Activated CD8-positive, alpha-beta memory T cell treated with anti-CD3 and anti-CD28 coated beads, Interleukin-2, amount 50 U/mL, for 1 hour (primary cell): ENCODE data around the gene ARHGAP25.

Experiments used
- DNase-seq: peaks from one replicate; pipeline ENCODE4 v3.0.0-alpha.2; 2020; ENCODE audit errors: extremely low read depth

ARHGAP25 gene, protein sequence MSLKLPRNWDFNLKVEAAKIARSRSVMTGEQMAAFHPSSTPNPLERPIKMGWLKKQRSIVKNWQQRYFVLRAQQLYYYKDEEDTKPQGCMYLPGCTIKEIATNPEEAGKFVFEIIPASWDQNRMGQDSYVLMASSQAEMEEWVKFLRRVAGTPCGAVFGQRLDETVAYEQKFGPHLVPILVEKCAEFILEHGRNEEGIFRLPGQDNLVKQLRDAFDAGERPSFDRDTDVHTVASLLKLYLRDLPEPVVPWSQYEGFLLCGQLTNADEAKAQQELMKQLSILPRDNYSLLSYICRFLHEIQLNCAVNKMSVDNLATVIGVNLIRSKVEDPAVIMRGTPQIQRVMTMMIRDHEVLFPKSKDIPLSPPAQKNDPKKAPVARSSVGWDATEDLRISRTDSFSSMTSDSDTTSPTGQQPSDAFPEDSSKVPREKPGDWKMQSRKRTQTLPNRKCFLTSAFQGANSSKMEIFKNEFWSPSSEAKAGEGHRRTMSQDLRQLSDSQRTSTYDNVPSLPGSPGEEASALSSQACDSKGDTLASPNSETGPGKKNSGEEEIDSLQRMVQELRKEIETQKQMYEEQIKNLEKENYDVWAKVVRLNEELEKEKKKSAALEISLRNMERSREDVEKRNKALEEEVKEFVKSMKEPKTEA

DNA sequence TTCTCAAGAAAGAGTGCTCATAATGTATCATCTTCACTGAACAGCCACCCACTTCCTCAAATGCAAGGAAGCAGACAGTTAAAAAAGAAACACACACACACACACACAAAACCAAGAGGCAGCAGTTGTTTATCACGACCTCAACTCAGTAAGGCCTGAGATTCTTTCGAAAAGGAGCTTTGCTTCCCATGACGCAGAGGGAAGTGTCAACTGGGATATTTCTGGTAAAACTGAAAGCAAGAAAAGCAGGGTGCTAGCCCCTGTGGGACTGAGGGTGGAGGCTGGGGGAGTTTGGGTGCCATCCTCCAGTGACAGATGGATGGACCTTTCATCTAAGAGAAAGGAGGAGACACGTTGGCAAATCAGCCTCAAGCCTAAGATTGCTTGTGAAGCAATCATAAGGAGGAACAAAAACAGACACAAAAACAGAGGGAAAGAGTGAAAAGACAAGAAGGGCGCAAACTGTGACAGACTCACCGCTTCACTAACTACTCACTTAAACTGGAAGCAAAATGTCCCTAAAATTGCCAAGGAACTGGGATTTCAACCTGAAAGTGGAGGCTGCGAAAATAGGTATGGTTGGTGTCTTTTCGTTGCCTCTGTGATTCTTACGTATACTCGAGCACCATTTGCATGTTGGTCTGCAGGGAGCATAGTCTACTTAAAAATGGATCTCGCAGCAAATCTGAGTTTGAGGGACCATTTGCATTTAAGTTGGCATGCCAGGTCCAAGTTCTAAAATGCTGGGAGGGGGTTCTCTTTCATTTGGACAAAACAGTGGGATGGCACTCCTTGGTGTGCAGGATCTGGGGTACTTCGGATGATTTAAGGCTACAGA, at the start of gene ARHGAP25:
Gene ARHGAP25, plus strand, starts transcription at position 124 of the 838 bp plus-strand sequence. Its CDS starts 389 bp downstream, at position 513.
- no peak for DNase-seq

DNA sequence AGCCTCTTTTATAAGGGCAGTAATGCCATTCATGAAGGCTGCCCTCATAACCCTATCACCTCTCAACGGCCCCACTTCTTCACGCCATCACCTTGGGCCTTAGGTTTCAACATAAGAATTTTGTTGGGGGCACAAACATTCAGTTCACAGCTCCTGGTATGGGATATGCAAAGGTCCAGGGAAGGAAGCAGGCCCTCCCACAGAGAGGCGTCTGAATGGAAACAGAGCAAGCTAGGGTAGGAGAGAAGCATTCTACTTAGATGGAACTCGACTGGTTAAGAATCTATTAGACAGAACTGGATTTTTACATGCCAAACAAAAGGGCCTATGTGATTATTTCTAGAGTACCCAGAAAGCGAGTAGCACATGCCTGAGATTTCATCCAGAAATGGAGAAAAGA, 48.4 kb upstream of the ARHGAP25 start:
- no peak for DNase-seq

DNA sequence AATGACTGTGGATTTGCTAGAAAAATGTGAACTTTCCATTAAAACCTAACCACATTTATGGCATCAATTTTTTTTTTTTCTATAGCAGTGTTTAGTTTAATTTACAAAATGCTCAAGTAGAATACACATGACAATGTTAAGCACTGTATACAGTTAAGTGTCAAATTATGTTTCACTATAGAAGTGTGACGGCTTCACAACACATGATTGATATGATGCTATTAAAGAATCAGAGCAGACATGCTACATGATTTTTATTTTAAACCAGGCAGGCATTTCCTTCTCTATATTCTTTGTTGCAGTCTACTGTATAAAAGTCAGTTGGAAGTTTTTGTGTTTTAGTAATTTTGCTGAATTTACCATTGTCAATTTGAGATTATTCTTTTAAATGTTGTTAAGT, 47.6 kb upstream of the ARHGAP25 start:
- no peak for DNase-seq

DNA sequence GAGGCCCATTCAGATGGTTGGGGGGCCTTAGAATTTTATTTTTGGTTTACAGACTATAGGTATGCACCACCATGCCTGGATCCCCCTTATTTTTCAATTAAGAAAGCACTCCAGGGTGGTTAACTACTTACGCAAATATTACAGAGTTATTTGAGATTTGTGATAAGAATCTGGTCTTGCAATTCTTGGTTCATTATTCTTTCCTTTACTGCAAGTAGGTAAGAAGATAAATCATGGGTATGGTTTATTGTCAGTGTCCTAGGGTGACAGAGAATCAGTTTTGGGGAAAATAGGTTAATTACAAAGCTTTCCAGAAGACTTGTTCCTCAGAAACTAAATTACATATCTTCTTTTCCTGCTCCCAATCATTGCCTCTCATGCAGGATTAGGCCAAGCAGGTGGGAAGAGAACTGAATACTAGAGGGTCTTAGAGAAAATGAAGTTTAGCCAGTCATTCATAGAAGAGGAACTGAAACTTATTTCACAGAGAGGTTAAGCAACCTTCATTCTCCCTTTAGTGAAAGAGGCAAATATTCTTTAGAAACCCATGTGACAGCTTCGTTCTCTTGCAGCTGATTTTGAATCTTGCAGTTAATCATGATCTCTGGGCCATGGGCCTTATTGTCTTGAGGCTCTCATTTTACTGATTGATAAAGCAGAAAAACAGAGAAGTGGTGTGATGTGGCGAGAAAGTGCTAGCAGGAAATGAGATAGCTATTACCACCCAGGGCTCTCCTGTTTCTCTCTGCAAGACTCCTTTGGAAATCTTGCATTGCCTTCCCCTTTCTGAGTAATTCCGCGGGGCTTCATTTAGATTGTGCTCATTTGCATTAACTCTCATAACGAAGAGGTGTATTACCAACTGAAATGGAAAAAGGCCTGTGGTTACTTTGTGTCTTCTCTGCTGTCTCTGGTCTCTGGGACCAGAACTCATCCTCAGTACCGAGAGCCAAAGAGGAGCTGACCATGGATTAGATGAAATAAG, 44.8 kb upstream of the ARHGAP25 start:
- no peak for DNase-seq

DNA sequence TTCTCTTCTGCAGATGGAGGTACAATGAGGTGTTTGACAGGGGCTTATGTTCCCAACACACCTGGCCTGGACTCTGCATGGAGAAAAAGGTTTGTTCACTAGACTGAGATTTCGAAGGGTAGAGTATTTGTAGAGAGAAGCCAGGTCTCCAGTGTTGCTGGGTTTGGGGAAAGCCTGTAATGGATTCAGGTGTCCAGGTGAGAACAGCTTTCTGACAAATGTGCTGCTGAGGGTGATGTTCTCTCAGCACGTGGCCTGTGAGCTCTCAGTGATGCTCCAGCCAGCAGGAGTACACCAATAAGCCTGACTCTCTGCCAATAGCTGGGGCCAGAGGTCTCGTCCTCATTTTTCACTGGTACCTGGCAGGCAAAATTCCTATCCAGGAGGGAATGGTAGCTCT, 43.8 kb upstream of the ARHGAP25 start:
- no peak for DNase-seq

DNA sequence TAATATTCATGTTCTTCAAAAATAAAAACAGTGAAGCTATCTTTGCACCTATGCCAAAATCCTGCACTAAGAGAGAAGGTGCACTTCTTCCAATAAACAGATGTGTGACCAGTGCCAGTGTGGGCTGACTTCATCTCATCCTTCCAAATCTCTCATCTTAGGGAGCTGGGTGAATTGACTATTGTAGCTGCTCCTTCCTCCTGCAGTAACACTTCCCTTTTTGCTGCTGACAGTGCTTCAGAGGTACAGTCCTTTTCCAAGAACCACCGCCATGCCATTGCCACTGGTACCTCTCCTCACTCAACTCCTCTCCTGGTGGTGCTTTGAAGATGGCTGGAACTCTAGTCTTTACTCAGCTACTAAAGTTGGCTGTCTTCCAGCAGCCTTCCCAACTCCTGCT, 42.1 kb upstream of the ARHGAP25 start:
- no peak for DNase-seq

DNA sequence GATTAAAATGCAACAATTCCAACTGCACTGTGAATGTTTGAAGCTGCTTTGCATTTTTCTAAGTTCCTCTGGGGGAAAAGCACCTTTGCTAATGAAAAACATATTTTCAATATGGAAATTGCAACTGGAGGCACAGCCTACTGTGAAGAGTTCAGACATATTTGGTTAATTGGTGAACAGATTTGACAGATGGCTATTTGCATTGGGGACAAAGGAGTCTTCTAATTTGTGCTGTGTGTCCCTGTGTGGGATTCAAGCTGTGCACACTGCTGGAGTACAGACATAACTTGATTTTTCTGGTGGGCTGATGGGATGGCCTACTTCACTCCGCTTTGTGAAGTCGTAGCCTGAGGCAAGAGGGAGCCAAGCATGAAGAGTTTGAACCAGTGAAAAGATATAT, 40.7 kb upstream of the ARHGAP25 start:
- no peak for DNase-seq

DNA sequence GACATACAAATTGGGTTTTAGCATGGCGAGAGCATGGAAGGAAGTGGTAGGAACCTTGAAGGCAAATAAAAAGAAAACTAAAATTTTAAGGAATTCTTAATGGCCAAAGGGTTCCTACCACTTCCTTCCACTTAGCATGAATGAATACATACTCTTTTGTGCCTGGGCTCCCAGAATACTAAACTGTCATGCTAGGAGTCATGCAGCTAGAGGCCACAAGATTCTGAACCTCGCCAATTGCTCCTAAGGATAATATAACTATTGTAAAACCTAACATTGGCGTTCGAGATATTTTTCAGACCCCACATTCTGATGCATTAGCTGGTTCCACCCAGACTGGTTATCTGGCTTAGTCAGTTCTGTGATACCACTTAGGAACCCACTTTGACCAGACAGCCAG, 38.6 kb upstream of the ARHGAP25 start:
- no peak for DNase-seq

DNA sequence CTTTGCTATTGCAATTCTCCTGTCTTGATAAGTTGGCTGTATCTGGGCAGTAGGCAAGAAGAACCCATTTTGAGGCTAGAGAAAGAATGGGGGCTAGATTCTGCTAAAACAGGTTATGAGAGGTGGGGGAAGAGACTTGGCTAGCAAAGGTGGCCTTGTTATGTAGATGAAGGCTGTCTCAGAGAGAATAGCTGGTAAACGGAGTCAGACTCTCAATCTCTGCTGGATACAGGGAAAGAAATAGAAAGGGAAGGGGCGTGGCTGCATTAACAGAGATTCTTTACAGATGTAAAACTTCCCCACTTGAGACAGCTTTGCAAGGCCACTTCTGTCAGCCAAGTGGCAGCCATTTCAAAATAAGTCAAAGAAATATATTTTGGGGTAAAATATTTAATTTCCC, 38.1 kb upstream of the ARHGAP25 start:
- DNase-seq: no peak

DNA sequence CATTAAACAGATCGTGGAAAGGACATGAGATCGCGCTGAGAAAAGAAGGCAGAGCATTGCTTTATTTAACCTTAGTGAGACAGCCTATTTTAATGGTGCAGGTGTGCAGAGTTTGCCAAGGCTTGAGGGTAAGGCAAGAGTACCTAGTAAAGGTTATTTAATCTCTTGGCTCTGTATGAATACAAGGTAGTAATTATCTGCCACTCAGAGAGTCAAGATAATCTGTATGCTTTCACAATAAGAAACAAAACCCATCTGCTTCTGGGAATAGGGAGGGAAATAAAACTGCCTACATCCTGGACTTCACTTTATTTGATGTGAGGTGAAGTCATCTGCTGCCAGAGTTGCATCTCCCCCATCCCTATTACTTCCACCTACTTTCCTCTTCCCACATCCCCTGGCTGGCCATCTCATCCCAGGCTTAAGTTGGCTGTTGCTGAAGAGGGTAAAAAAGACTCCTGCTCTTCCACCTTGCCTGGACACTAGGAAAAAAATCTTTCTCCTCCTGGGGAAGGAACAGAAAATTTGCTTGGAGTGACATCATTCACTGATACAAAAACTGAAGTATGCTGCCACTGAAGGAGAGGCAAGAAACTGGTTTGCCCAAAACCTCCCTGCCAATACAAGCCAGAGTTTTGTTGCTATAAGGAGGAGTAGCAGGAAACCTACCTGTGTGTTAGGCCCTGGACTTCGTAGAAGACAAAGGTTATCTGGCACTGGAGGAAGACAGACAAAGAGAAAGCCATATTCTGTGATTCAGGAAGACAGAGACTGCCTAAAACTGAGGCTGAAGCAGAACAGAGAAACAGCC, 35.8 kb upstream of the ARHGAP25 start:
- no peak for DNase-seq

DNA sequence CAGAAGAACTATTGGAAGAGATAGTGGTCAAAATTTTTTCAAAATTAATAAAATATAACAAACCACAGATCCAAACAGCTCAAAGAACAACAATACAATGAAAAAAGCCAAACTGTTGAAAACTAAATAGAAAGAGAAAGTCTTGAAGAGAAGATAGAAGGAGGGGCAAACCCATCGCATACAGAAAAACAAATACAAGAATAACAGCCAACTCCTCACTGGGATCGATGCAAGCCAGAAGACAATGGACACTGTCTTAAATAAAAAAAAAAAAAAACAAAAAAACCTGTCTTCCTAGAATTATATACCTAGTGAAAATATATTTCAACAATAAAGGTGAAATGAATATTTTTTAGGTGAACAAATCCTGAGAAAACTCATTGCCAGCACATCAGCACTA, 34.1 kb upstream of the ARHGAP25 start:
- no peak for DNase-seq

DNA sequence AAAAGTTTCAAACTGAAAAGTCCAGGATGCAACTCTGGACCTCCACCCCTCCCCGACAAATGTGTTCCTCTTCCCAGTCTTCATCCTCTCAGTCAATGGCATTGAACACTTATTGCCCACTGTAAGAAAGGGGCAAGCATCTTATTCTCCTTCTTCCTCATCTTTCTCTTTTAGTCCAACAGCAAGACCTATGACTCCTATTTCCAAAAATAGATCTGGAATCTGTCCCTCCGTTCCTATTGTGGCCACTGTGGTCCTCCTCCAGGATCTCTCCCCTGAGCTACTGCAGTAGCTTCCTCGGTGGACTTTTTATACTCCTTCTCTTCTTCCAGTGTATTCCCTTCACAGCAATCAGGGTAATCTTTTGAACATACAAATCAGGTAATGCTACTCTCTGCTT, 28.0 kb upstream of the ARHGAP25 start:
- DNase-seq: no peak

DNA sequence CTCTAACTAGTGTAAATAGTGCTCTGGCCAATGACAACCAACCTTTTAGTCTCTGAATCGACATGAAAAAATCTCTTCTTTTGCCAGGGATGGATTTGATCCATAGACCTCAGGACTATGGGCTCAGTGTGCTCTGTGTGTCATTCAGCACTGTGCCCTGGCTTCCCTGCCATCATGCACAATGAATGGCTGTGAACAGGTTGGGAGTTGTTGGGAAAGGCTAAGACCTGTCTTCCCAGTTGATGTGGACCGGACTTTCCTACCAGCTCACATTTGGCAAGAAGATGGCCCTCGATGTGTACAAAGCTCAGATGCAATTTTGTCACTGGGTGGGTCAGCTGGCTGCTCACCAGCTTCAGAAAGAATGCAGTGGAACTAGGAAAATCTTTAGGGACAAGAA, 26.0 kb upstream of the ARHGAP25 start:
- no peak for DNase-seq

DNA sequence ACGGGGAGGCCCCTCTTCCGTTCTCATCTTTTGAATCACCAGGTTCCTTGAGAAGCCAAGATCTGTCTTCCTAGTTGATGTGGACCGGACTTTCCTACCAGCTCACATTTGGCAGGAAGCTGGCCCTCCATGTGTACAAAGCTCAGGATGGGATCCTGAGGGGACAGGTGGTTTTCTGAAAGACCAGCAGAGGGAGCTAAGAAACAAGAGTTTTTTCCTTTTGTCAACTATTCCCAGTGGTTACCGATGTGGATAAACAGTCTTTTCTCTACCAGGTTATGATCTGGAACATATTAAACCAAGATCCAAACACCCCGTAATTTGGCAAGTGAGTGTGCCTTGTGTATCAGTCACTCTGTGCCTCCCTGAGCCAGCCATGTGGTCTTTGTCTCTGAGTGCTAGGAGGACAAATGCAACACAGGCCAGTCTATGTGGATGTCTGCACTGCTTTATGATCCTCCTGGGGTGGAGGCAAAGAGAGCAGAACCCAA, 25.1 kb upstream of the ARHGAP25 start:
- DNase-seq: no peak

DNA sequence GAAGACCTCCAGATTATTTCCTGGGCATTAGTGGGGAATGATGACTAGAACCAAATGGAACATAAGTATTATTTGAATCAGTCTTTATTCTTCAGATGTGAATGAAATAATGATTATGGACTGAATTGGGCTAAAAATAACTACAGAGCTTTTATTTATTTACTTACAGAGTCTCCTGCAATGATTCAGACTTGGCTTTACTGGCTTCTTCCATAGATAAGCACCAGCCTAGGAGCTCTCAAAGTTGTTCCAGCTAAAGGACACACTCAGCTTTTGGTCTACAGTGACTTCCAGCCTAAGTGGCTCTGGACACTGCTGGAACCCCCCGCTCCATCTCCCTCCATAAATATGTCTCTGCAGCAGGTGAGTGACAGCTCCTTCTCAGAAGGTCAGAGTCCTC, 24.3 kb upstream of the ARHGAP25 start:
- DNase-seq: no peak

DNA sequence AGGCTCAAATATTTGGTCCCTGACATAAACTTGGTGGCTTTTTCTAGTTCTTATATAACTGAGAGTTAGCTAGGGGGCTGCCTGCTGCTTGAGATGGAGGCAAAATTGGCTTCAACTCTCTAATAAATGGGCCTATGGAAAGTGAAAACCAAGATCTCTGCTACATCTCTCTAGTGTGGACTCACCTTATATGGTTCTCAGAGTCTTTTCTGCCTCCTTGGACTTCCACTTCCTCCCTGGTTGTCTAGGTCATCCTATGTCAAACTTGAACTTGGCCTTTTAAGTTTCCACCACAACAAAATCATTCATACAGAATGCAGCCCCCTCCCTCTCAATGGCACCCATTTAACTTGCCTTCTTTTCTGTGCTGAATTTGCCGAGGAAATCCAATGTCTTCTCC, 23.9 kb upstream of the ARHGAP25 start:
- DNase-seq: no peak

DNA sequence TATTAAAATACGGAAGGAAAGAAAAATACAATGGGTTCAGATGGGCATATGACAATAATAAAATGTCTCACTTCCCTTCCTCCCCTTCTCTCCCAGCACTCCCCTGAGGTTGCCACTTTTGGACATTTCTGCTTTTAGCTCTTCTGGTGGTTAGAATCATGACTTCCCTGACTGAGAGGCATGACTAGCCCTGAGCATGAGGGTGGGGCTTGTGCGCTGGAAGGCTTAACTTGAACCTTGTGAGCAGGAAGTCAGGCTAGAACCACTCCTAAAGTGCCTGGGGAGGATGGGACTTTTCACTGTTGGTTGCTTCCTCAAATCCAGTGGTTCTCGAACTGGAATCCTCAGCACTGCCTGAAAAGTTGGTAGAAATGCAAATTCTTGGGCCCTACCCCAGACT, 19.7 kb upstream of the ARHGAP25 start:
- no peak for DNase-seq

DNA sequence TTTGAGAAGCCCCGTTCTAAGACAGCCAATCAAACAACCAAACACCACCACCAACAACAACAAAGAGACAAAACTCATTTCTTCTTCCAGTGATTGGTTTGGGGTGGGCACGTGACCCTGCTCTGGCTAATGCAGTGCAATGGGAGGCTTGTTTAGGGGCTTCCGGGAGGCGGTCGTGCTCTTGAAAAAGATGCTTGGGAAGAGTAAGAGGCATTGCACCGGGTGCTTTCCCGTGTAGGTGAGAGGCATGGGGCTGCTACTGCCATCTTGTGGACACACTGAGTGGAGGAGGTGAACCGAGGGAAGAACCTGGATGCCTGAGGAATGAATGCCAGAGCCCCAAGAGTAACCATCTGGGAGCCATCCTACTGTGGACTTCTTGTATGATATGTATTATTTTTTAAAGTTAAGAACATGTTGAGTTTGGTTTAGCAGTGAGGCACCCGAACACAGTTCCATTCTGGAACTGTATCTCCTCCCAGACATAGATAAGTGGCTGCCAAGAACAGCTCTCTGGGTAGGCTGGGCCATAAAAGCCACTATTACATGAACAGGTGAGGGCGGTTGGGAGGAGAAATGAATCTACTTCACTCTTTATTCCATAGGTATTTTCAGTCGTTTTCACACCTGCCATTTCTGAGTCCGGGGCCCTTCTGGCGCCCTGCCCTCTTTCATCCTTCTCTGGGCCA, 19.1 kb upstream of the ARHGAP25 start:
- no peak for DNase-seq

DNA sequence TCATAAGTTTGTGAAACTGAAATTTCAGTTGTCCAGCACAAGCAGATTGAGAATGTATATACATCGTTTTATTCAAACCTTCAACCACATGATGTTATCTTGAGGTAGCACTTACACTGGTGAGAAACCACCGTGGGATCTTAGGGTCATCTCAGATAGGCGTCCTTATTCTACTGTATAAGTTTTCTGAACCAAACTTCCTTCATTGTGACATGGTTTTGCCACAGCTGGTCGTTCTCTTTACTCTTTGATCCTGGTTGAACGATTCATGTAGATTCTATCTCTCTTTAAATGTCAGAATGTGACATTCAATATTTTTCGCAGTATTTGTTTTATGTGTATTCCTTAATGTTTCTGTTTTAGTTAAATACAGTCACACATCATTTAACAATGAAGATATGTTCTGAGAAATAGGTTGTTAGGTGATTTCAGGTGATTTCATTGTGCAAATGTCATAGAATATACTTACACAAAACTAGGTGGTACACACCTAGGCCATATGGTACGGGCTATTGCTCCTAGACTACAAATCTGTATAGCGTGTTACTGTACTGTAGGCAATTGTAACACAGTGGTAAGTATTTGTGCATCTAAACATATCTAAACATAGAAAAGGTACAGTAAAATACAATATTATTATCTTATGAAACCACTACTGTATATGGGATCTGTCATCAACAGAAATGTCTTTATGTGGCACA, 17.9 kb upstream of the ARHGAP25 start:
- no peak for DNase-seq
